GM18907 (cell line): ENCODE results near the gene CDK15.

ENCODE experiments used
- ATAC-seq: cut with Tn5 transposase; IDR thresholded peaks from one replicate; pipeline ENCODE4 v1.9.1; 2021; ENCODE audit warnings: mild to moderate bottlenecking, moderate library complexity; ENCODE audit not compliant: unreplicated experiment

CDK15 gene

DNA sequence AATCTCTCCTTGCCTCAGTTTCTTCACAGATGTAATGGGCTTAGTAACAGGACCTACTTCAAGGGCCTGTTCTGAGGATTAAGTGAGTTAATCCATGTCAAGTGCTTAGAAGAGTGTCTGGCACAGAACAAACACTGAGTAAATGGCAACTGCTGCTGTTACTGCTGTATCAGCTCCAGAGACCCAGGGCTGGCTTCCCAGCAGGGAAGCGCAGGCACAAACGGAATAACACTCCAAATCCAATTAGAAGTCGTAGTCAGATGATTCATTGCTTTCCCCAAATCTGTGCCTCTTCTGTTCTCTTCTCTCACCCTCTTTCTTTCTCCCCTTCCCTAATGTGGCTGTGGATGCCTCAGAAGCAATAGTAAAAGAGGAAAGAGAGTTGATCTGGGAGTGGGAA, 126.2 kb downstream of the CDK15 start:
- no peak for ATAC-seq

DNA sequence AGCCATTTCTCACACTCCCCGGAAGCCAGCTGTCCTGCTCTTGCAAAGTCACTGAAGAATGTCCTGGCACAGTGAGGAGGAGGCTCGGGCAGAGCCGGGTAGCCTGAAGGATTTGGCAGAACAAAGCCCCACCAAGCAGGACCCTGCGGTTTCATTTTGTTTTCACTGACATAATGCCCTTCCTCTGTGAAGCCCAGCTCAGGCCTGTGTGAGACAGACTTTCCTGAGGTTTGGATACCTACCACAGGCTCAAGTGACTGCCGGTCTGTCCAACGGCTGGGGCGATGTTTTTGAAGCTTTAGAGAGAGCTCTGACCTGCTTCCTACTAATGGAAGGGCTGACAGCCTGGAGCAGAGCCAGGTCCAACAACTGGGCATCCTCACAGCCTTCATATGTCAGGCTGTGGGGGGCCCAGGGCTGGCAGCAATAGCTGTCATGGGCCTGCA, 127.5 kb downstream of the CDK15 start:
- no peak for ATAC-seq

DNA sequence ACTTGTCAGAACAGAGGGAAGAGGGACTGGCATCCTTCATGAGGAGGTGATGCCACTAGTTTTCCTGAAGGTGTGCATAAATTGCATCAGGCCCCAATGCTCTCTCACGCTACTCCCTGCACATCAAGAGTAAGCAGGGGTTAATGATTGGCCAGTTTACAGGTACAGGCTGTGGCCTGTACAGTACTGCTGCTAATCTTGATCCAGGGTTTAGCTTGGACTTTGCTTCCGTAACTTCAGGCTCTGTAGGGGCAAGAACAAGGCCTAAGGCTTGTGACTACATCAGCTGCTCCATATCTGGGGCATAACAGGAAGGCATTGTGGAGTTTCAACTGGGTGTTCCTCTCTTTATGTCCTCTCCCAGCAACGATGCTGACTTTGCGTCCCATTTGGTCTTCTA, 130.5 kb downstream of the CDK15 start:
- no peak for ATAC-seq

DNA sequence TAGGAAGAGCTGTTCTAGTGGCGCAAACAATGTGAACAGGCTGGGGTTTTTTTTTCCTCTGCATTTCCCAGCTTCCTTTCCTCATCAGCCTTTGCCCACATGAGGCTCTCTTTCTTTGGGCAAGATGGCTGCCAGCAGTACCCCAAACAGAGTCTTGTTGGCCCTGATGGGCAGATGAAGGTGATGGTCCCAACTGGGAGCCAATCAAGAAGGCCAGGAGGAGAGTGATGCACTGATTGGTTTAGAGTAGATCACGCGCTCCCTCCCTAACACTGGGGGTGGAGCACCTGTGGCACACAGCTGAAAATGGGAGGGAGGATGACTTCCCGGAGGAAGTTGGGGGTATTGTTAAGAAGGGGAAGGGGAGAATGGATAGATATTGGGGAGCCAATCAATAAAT, 131.0 kb downstream of the CDK15 start:
- no peak for ATAC-seq

DNA sequence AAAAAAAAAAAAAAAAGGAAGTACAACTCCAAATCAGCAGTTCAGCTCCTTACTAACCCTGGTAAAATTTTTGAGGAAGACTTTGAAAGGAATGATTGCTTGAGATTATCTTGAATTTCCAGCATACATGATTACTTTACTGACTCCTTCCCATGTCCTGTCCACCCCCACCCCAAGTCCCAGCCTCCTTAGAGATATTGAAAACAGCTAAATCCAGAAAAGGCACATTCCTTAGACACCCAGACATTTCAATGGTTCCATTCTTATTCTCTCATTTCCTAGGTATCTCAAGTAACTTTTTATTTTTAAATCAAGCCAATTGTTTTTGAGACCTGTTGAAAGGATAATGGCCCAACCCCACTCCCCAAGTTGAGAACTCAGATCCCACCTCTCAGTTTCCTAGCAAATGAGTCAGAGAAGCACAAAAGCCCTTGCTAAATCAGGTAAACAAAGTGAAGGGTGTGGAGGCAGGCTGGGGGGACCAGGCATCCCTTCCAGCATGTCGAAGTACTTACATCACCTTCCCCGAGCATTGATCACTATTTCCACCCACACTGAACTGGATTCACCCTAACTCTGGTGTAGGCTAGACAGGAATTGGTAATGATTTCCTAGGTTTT, 131.9 kb downstream of the CDK15 start:
- ATAC-seq: no peak

DNA sequence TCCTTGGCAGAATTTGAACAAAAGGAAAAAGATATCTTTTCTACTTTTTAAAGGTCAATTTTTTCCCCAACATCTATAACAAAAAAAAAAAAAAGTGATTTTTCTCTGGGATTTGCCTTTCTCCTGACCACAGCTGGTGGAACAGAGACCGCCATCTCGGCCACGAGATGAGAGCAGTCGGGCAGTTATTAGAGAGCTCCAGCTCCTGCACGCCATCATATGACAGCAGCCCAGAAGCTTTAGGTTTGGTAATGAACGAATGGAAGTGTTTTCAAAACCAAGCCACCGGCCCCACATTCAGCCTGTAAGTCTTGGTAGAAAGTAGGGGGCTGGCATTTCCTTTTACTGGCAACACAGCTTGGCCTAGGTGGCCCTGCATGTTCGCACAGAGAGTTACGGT, 132.4 kb downstream of the CDK15 start:
- ATAC-seq: no peak

DNA sequence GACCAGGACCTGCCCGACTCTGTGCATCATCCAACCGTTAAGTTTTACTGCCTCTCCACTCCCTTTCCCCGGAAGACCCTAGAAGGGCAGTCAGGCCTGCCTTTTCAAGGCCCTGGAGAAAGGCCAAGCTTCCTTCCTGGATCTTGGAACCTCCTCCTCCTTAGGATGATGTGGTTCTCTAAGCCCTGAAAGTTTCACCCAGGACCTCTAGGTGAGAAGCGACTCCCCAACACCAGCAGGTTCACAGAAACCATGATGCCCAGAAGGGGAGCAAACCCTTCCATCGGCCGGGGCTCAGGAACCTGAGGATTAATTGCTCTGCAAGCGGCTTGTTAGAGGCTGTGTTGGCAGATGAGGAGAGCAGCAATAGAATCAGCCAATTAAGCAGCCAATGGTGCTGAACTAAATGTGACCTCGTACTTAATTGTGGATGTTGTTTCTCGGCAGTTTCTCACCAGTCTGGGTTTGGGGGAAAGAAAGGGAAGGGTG, 133.2 kb downstream of the CDK15 start:
- ATAC-seq: no peak

DNA sequence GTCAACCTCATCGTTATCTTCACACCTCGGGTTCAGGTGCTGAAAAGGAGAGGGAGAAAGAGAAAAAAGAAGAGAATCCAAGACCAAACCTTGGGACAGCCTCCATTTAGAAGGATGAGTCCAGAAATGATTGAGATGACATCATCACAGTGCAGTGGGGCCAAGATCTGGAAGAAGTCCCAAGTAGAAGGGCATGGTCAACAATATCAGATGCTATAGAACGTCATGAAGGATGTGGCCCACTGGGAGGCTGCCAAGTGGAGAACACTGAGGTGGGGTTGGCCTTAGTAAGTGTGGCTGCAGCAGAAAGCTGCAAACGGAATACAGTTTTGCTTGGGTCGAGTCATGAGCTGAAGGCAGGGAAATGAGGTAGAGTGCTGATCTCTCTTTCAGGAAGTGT, 136.2 kb downstream of the CDK15 start:
- no peak for ATAC-seq
